T-helper 17 cell (primary cell): ENCODE measurements around the gene TRIM2. TPM values are rescaled to one million over a fixed set of nuclear protein-coding genes. Genes with fewer than 3 reads are reported as not detected.

Source experiments
- ATAC-seq: fragments of 150-1000 bp; cut with Tn5 transposase; 2 replicates; pipeline ENCODE4 v1.10.0; 2021; ENCODE audit warnings: mild to moderate bottlenecking, moderate library complexity
- DNase-seq, 3 donors: peaks; one replicate each; pipeline versions ENCODE4 v3.0.0 to v3.0.0-alpha.2; 2020 to 2021
- H3K9me3 ChIP-seq: one replicate; pipeline ENCODE4 v1.7.0; 2013; ENCODE audit warnings: low read length, mild to moderate bottlenecking; ENCODE audit not compliant: control insufficient read depth, poor library complexity, severe bottlenecking
- H3K27ac Mint-ChIP-seq: one replicate; pipeline ENCODE4 v1.8.0; 2022; ENCODE audit warnings: mild to moderate bottlenecking, moderate library complexity, mixed read lengths
- H3K27me3 Mint-ChIP-seq: one replicate; pipeline ENCODE4 v1.8.0; 2022; ENCODE audit warnings: mixed read lengths
- H3K36me3 Mint-ChIP-seq: one replicate; pipeline ENCODE4 v1.8.0; 2022; ENCODE audit warnings: low read depth, mixed read lengths
- H3K4me1 Mint-ChIP-seq: one replicate; pipeline ENCODE4 v1.8.0; 2022; ENCODE audit warnings: mild to moderate bottlenecking, mixed read lengths
- H3K4me3 Mint-ChIP-seq: one replicate; pipeline ENCODE4 v1.8.0; 2022; ENCODE audit warnings: mild to moderate bottlenecking, moderate library complexity, mixed read lengths
- total RNA-seq, 4 donors: library from RNA in 2 of 4; stranded (reverse) in 2 of 4; gene quantifications; one replicate each; pipeline ENCODE4 v1.2.3 and lab custom pipeline; 2022 to 2026

Gene TRIM2
- total RNA-seq, 2 donors from 2014 or later: 4.3 to 9.5 TPM

GRCh38 chr4:153252122-153252521 lies 47.9 kb downstream of the TRIM2 start:
- peak overlapping the region; percentile 72 for H3K27ac Mint-ChIP-seq
- H3K27me3 Mint-ChIP-seq: peaks cover 12% of the 10 kb centered on the region
- H3K4me3 Mint-ChIP-seq: no peak overlapping the region
- H3K36me3 Mint-ChIP-seq: peaks cover 9% of the 10 kb centered on the region
- no peaks in the 10 kb centered on the region for H3K9me3 ChIP-seq
- ATAC-seq: no peak
- H3K4me1 Mint-ChIP-seq: peaks cover 23% of the 10 kb centered on the region
- no peak for DNase-seq

GRCh38 chr4:153255233-153255632 lies 51.0 kb downstream of the TRIM2 start:
- no peak overlapping the region for H3K27ac Mint-ChIP-seq
- DNase-seq: no peak
- H3K4me3 Mint-ChIP-seq: no peak overlapping the region
- H3K27me3 Mint-ChIP-seq: peaks cover 12% of the 10 kb centered on the region
- peaks cover 8% of the 10 kb centered on the region for H3K4me1 Mint-ChIP-seq
- H3K36me3 Mint-ChIP-seq: peaks cover 9% of the 10 kb centered on the region
- no peaks in the 10 kb centered on the region for H3K9me3 ChIP-seq
- no peak for ATAC-seq

DNA sequence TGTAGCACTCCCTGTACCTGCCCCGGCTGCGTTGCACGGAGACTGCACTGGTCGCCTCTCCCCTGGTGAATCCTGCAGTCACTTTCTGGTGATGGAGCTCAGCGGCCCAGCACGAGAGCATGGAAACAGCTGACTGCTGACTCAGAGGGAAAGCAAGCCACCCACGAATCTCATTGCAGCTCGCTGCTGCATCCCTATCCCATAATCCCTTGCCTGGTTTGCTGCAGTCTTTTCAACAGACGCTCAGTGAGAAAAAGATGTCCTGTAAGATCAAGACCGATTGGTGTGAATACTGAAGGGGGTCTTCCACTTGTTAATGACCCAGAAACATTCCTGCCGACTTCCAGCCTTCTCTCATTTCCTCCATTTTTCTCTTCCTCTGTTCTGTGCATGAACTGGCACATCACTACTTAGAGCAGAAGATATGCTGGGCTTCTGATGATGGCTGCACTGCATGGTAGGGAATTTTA lies 52.9 kb downstream of the TRIM2 start:
- Mint-ChIP-seq H3K4me1 (peaks cover 3% of the 10 kb centered on the region), H3K4me3 (no peak overlapping the region)
- no peak for DNase-seq

DNA sequence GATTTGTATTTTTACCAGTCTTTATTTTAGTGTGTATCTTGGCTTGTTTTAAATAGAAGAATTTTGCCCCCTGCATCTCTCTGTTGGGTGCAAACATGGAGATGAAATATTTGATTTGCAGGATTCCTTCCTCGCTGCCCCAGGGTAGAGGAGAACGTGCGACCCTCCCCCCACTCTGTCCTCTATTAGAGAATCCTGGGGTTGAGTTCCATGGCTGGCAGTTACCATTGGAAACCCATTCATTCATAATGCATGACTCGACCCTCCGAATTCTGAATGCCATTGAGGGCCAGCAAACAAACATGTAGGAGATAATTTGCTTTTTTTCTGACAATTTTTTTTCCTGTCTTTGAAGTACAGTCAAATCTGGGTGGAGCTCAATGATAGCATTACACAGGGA lies 53.7 kb downstream of the TRIM2 start:
- Mint-ChIP-seq H3K36me3 (peaks cover 6% of the 10 kb centered on the region), H3K27me3 (peaks cover 12% of the 10 kb centered on the region), H3K4me1 (peaks cover 3% of the 10 kb centered on the region), H3K4me3 (no peak overlapping the region), H3K27ac (no peak overlapping the region)
- ATAC-seq: no peak
- DNase-seq: no peak
- peaks cover 3% of the 10 kb centered on the region for H3K9me3 ChIP-seq

More for the DNA sequence above, 52.9 kb downstream of the TRIM2 start:
- Mint-ChIP-seq H3K27me3 (peaks cover 12% of the 10 kb centered on the region), H3K36me3 (peaks cover 6% of the 10 kb centered on the region), H3K27ac (no peak overlapping the region)
- peak; percentile 57 for ATAC-seq
- H3K9me3 ChIP-seq: peaks cover 3% of the 10 kb centered on the region

DNA sequence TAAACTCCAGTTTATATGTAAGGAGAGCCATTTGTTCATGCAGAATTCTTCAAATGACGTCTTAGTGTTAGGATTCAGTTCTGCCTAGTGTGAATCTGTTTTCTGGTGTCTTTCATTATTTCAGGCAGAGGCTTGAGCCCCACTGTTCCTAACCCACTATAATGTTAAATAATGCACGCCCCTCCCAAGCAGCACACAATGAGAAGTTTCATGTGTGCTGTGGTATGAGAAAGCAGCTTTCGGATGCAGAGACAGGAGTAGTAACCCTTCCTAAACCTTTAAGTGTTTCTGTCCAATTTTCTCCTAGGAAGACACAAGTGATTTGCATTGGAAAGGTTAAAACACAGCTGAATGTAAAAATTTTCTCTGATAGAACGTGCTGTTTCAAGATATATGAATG lies 54.5 kb downstream of the TRIM2 start:
- peaks cover 3% of the 10 kb centered on the region for H3K4me1 Mint-ChIP-seq
- ATAC-seq (no peak), DNase-seq (no peak)
- no peak overlapping the region for H3K27ac Mint-ChIP-seq
- H3K27me3 Mint-ChIP-seq: peaks cover 12% of the 10 kb centered on the region
- peaks cover 3% of the 10 kb centered on the region for H3K9me3 ChIP-seq
- peaks cover 6% of the 10 kb centered on the region for H3K36me3 Mint-ChIP-seq
- no peak overlapping the region for H3K4me3 Mint-ChIP-seq

- H3K9me3 ChIP-seq: peaks cover 3% of the 10 kb centered on the region
- H3K4me1 Mint-ChIP-seq: peaks cover 3% of the 10 kb centered on the region
- H3K4me3 Mint-ChIP-seq: no peak overlapping the region
- no peak overlapping the region for H3K27ac Mint-ChIP-seq
- peaks cover 6% of the 10 kb centered on the region for H3K36me3 Mint-ChIP-seq
- ATAC-seq (no peak), DNase-seq (no peak)
- H3K27me3 Mint-ChIP-seq: peaks cover 12% of the 10 kb centered on the region
These were observed 55.4 kb downstream of the TRIM2 start for GRCh38 chr4:153259661-153260060.

- H3K27me3 Mint-ChIP-seq: peaks cover 8% of the 10 kb centered on the region
- H3K4me3 Mint-ChIP-seq: no peak overlapping the region
- ATAC-seq (no peak), DNase-seq (no peak)
- peaks cover 4% of the 10 kb centered on the region for H3K36me3 Mint-ChIP-seq
- H3K9me3 ChIP-seq: peaks cover 3% of the 10 kb centered on the region
- H3K27ac Mint-ChIP-seq: no peak overlapping the region
- no peaks in the 10 kb centered on the region for H3K4me1 Mint-ChIP-seq
These were observed 55.9 kb downstream of the TRIM2 start for GRCh38 chr4:153260132-153260531.

- Mint-ChIP-seq H3K4me1 (no peaks in the 10 kb centered on the region), H3K27ac (no peak overlapping the region), H3K4me3 (no peak overlapping the region), H3K27me3 (peaks cover 5% of the 10 kb centered on the region), H3K36me3 (peaks cover 2% of the 10 kb centered on the region)
- ATAC-seq: no peak
- no peak for DNase-seq
- peaks cover 3% of the 10 kb centered on the region for H3K9me3 ChIP-seq
These were observed 56.5 kb downstream of the TRIM2 start for GRCh38 chr4:153260553-153261300.

DNA sequence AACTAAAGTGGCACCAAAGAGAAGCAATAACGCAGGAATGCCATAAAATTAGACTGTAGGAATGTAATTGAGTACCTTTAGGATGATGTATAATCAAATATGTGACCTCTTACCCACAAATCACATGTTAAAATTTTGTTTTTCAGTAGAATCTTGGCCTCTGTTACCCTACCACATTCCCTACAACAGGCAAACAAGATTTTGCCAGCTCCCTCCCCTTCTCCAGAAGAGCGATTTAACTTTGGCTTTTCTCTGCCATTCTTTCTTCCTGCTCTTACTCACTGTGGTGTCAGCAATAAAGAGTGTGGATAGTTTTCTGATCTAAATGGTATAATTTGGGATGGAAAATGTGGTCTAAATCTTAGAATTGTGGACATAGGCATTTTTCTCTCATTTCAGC lies 57.2 kb downstream of the TRIM2 start:
- Mint-ChIP-seq H3K27me3 (no peaks in the 10 kb centered on the region), H3K36me3 (no peaks in the 10 kb centered on the region), H3K4me3 (no peak overlapping the region), H3K4me1 (no peaks in the 10 kb centered on the region), H3K27ac (no peak overlapping the region)
- ATAC-seq (no peak), DNase-seq (no peak)
- peaks cover 3% of the 10 kb centered on the region for H3K9me3 ChIP-seq

DNA sequence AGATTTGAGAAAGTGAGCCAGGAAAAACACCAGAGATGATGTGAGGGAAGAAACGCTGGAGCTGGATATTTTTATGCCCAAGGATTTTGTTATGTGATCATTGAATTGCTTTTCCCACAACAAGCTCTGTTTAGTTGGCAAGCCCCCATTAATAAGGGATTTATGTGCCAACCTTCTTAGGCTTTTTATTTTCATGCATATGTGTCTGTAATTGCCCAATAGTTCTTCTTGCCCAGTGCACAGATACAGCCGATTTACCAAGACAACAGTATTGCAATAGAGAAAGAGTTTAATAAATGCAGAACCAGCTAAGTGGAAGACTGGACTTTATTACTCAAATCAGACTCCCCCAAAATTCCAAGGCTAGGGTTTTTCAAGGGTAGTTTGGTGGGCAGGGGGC lies 57.7 kb downstream of the TRIM2 start:
- H3K36me3 Mint-ChIP-seq: no peaks in the 10 kb centered on the region
- no peak overlapping the region for H3K27ac Mint-ChIP-seq
- H3K27me3 Mint-ChIP-seq: no peaks in the 10 kb centered on the region
- H3K4me1 Mint-ChIP-seq: no peaks in the 10 kb centered on the region
- peaks cover 3% of the 10 kb centered on the region for H3K9me3 ChIP-seq
- ATAC-seq (no peak), DNase-seq (no peak)
- no peak overlapping the region for H3K4me3 Mint-ChIP-seq

DNA sequence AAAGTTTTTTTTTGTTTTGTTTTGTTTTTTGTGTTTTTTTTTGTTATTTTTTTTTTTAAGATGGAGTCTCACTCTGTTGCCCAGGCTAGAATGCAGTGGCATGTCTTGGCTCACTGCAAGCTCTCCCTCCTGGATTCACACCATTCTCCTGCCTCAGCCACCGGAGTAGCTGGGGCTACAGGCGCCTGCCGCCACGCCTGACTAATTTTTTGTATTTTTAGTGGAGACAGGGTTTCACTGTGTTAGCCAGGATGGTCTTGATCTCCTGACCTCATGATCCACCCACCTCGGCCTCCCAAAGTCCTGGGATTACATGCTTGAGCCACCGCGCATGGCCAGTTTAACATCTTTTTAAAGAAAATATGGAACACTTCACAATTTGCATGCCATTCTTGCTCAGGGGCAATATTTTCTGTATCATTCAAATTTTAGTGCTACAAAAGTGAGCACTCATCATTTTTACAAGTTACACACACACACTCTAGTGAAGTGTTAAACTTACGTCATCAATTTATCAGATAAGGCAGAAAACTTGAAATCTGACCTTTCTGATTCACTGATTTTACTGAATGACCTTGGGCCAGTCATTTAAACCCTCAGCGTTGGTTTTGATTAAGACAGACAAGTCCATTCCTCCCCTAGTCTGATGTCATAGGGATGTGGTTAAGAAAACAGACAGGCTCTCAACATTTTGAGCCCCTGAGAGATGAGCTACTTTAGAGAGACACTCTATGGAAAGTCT lies 61.2 kb downstream of the TRIM2 start:
- Mint-ChIP-seq H3K27me3 (peaks cover 6% of the 10 kb centered on the region), H3K36me3 (peaks cover 3% of the 10 kb centered on the region), H3K4me1 (peaks cover 9% of the 10 kb centered on the region), H3K27ac (no peak overlapping the region), H3K4me3 (no peak overlapping the region)
- peaks cover 3% of the 10 kb centered on the region for H3K9me3 ChIP-seq
- ATAC-seq: no peak
- DNase-seq: no peak

GRCh38 chr4:153266988-153267387 lies 62.7 kb downstream of the TRIM2 start:
- DNase-seq (no peak), ATAC-seq (no peak)
- H3K9me3 ChIP-seq: no peaks in the 10 kb centered on the region
- Mint-ChIP-seq H3K27ac (no peak overlapping the region), H3K4me1 (peaks cover 15% of the 10 kb centered on the region), H3K27me3 (peaks cover 6% of the 10 kb centered on the region), H3K36me3 (peaks cover 3% of the 10 kb centered on the region), H3K4me3 (no peak overlapping the region)

DNA sequence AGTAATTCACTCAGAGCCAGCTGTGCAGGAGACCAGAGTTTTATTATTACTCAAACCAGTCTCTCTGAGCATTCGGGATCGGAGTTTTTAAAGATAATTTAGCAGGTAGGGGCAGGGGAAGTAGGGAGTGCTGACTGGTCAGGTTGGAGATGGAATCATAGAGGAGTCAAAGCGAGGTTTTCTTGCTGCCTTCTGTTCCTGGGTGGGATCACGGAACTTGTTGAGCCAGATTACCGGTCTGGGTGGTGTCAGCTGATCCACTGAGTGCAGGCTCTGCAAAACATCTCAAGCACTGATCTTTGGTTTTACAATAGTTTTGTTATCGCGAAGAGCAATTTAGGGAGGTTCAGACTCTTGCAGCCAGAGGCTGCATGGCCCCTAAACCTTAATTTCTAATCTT lies 63.6 kb downstream of the TRIM2 start:
- peak overlapping the region; percentile 67 for H3K27ac Mint-ChIP-seq
- H3K36me3 Mint-ChIP-seq: peaks cover 3% of the 10 kb centered on the region
- DNase-seq (no peak), ATAC-seq (no peak)
- H3K4me1 Mint-ChIP-seq: peaks cover 15% of the 10 kb centered on the region
- H3K4me3 Mint-ChIP-seq: no peak overlapping the region
- H3K27me3 Mint-ChIP-seq: peaks cover 6% of the 10 kb centered on the region
- no peaks in the 10 kb centered on the region for H3K9me3 ChIP-seq
